IPS-20b (cell line): ENCODE measurements around the gene GEN1.

Experiments used
- H3K27ac ChIP-seq: one replicate; pipeline ENCODE4 v1.5.1; 2013; ENCODE audit warnings: low read length
- H3K27me3 ChIP-seq: 2 replicates; pipeline ENCODE4 v1.6.1; 2013; ENCODE audit warnings: mild to moderate bottlenecking, low read length, inconsistent platforms; ENCODE audit not compliant: insufficient read depth
- H3K36me3 ChIP-seq: 2 replicates; pipeline ENCODE4 v1.6.1; 2013; ENCODE audit warnings: low read depth, mild to moderate bottlenecking, inconsistent platforms, low read length, moderate library complexity; ENCODE audit not compliant: insufficient read depth
- H3K4me1 ChIP-seq: 2 replicates; pipeline ENCODE4 v1.6.1; 2013; ENCODE audit warnings: mild to moderate bottlenecking, control low read depth, inconsistent platforms, low read length, moderate library complexity; ENCODE audit not compliant: insufficient read depth
- H3K4me3 ChIP-seq: 2 replicates; pipeline ENCODE4 v1.5.1; 2013; ENCODE audit warnings: mild to moderate bottlenecking, low read length, inconsistent platforms
- H3K9ac ChIP-seq: 2 replicates; pipeline ENCODE4 v1.6.1; 2013; ENCODE audit warnings: low read depth, mild to moderate bottlenecking, inconsistent platforms, low read length, moderate library complexity
- H3K9me3 ChIP-seq: 2 replicates; pipeline ENCODE4 v1.6.1; 2013; ENCODE audit warnings: mild to moderate bottlenecking, low read depth, low read length, inconsistent platforms; ENCODE audit not compliant: insufficient read depth

Gene GEN1

DNA sequence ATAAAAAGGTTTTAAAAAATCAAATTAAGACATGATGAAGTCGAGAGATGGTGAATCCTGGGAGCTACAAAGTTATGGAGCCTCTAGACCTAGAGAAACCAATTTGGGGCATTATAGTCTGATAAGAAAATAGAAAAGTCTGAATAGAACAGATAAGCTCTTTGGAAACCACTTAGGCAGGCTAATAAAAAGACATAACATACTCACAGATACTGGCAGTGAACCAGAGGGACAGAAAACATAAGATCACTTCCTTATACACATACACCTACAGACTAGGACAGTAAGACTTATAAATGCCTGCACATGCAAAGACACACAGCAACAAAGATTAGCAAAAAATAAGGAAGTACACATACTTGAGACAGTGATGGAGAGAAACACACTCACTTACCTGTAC is 20.3 kb upstream of the GEN1 start:
- H3K27me3 ChIP-seq: no peaks in the 10 kb centered on the region
- no peak overlapping the region for H3K27ac ChIP-seq
- H3K4me3 ChIP-seq: no peak overlapping the region
- peaks cover 94% of the 10 kb centered on the region for H3K36me3 ChIP-seq
- no peak overlapping the region for H3K9ac ChIP-seq
- H3K4me1 ChIP-seq: peaks cover 7% of the 10 kb centered on the region; the same call in 1 of the 2 replicates
- H3K9me3 ChIP-seq: no peaks in the 10 kb centered on the region

DNA sequence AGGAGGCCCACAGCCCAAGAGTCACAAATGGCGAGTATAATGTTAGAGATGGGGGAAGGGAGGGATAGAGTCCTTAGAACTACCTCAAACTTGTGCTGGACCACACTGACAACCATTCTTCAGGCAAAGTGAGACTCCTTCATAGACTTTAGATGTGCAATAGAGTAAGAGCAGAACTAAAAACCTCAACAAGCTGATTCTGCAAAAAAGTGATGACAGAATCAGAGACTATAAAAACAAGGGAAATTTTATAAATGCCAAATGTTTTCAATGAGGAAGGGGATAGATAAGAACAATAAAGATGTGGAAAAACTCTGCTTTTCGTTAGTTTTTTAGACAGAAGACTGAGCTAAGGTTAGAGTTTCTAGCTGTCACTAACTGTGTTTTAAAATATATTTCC is 18.1 kb upstream of the GEN1 start:
- Histone ChIP-seq H3K27ac (no peak overlapping the region), H3K9ac (no peak overlapping the region), H3K27me3 (no peaks in the 10 kb centered on the region), H3K4me3 (no peak overlapping the region), H3K36me3 (peaks cover 98% of the 10 kb centered on the region), H3K4me1 (no peaks in the 10 kb centered on the region), H3K9me3 (no peaks in the 10 kb centered on the region)

DNA sequence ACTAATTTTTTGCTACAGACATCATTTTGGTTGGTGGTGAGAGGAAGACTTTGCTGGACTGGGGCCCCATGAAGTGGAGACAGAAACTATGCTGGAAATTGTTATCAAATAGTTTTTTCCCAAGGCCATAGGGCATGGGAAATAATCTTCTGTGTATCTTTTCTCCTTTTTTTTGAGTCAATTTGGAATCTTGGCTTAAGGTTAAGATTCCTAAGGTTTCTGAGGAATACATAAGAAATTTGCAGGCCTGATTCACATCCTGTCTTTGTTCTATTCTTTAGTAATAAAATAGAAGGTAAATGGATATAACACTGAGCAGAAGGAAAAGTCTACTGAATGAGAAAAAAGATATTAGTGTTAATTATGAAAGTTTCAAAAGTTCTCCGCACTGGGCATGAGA is 16.9 kb upstream of the GEN1 start:
- H3K9ac ChIP-seq: no peak overlapping the region
- peaks cover 98% of the 10 kb centered on the region for H3K36me3 ChIP-seq
- H3K4me1 ChIP-seq: no peaks in the 10 kb centered on the region
- H3K4me3 ChIP-seq: no peak overlapping the region
- no peaks in the 10 kb centered on the region for H3K9me3 ChIP-seq
- no peak overlapping the region for H3K27ac ChIP-seq
- no peaks in the 10 kb centered on the region for H3K27me3 ChIP-seq

DNA sequence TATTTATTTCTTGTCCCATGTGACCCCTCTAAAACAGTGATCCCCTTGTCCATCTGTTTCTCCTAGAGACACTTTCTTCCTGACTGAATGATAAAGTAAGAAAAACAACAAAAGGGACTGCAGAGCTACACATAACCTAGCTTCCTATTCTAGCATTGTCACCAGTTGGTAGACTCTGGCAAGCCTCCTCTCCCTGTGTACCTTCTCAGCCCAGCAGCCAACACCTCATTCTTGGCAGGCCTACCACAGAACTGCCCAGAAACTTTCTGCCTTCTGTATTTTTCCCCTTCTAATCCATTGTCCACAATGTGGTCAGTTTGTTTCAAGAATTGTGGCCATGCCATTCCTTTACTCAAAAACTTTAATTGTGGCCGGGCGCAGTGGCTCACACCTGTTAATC is 13.7 kb upstream of the GEN1 start:
- no peak overlapping the region for H3K9ac ChIP-seq
- no peak overlapping the region for H3K27ac ChIP-seq
- H3K4me3 ChIP-seq: no peak overlapping the region
- H3K27me3 ChIP-seq: no peaks in the 10 kb centered on the region
- peaks cover 88% of the 10 kb centered on the region for H3K36me3 ChIP-seq
- H3K9me3 ChIP-seq: no peaks in the 10 kb centered on the region
- no peaks in the 10 kb centered on the region for H3K4me1 ChIP-seq

DNA sequence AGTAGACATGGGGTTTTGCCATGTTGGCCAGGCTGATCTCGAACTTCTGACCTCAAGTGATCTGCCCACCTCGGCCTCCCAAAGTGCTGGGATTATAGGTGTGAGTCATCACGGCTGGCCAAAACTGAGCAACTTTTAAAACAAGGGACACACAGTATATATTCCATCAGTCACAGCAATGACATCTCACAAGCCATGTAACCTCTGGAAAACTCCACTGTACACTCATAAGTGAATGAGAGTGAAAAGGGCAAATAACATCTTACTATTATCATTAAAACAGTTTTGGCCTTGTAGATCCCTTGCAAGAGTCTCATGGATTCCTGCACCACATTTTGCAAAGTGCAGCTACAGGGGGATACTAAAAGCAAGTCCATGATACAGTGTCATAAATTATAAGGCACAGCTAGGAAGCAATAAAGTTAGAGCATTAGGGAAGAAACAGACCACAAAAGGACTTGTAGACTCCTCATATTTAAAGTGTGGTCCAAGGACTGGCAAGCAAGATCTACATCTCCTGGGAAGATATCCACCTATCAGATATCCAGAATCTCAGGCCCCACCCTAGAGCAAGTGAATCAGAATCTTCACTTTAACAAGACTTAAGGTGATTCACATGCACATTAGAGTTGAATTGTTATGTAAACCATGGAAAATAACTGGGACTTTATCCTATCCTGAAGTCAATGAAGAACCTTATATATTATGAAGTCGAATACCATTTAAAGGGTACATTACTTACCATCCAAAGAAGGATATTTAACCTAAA is 6.1 kb upstream of the GEN1 start:
- H3K27ac ChIP-seq: peak overlapping the region; percentile 23
- peak overlapping the region; percentile 24; the same call in 1 of the 2 replicates for H3K9ac ChIP-seq

DNA sequence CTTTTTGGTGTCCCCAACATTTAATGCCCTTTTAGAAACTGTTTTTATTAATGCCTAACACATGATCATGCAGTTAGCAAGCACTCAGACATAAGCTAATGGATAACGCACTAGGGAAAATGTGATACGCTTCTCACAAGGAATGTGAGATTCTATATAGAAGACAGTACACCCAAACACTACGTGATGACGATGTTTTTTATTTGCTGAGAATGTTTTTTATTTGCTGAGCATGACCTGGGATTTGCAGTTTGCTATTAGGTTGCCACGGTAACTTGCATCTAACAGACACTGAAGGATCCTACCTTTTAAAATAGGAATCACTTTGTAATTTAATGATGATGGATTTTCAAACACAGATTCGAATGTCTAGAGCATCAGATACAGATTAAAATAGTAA is 5.2 kb upstream of the GEN1 start:
- H3K36me3 ChIP-seq: peaks cover 27% of the 10 kb centered on the region
- H3K9ac ChIP-seq: peak overlapping the region; percentile 8; the same call in 1 of the 2 replicates
- H3K27ac ChIP-seq: peak overlapping the region; percentile 27
- H3K4me3 ChIP-seq: peak overlapping the region; percentile 4; the same call in 1 of the 2 replicates
- no peaks in the 10 kb centered on the region for H3K9me3 ChIP-seq
- no peaks in the 10 kb centered on the region for H3K27me3 ChIP-seq
- H3K4me1 ChIP-seq: peaks cover 15% of the 10 kb centered on the region

More for the DNA sequence above, 6.1 kb upstream of the GEN1 start:
- Histone ChIP-seq H3K4me3 (peak overlapping the region; percentile 24), H3K27me3 (no peaks in the 10 kb centered on the region), H3K36me3 (peaks cover 31% of the 10 kb centered on the region), H3K9me3 (no peaks in the 10 kb centered on the region), H3K4me1 (peaks cover 15% of the 10 kb centered on the region)

DNA sequence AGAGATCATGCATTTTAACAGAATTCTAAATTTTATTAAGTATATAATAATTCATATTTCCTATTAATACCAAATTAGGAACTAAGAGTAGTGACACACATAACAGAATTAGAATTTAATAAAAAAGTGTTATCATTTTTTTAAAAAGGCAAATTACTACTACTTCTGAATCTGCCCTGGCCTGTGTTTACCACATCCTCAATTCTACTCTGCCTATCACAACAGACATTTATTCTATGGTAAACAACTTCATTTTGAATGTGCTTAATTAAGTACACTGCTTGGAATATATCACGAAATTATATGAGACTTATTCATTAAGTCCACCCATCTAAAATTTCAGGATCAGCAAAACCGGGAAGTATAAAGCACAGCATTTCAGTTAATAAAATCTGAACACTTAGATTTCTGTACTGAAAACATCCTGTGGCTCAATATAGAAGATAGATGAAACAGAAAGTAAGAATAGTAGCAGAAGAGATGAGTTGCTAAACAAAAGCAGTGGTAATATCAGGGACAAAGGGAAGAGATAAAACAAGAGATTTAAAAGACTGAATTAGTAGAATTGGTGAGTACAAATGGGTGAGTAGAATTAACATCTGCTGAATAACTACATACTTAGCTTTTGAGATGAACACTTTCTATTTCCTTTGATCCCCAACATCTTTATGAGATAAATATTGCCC is 4.0 kb upstream of the GEN1 start:
- H3K4me3 ChIP-seq: no peak overlapping the region
- H3K36me3 ChIP-seq: peaks cover 16% of the 10 kb centered on the region
- no peak overlapping the region for H3K9ac ChIP-seq
- no peaks in the 10 kb centered on the region for H3K9me3 ChIP-seq
- peaks cover 15% of the 10 kb centered on the region for H3K4me1 ChIP-seq
- no peaks in the 10 kb centered on the region for H3K27me3 ChIP-seq
- no peak overlapping the region for H3K27ac ChIP-seq

DNA sequence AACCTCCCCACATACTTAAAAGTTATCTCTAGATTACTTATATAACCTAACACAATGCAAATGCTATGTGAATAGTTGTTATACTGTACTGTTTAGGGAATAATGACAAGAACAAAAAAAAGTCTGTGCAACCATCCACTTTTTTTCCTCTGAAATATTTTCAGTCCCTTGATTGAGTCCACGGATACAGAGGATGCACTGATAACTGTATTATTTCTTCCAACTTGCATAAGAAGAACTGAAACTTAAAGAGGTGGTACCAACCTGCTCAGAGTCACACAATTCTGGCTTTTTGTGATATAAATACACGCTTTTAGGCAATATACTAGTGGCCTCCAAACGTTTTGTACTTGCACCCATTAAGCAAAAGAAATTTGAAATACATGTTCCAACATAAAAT is 1.7 kb upstream of the GEN1 start:
- H3K36me3 ChIP-seq: no peaks in the 10 kb centered on the region
- no peaks in the 10 kb centered on the region for H3K9me3 ChIP-seq
- H3K27ac ChIP-seq: no peak overlapping the region
- no peaks in the 10 kb centered on the region for H3K27me3 ChIP-seq
- H3K9ac ChIP-seq: peak overlapping the region; percentile 95
- peaks cover 24% of the 10 kb centered on the region for H3K4me1 ChIP-seq
- H3K4me3 ChIP-seq: peak overlapping the region; percentile 98

DNA sequence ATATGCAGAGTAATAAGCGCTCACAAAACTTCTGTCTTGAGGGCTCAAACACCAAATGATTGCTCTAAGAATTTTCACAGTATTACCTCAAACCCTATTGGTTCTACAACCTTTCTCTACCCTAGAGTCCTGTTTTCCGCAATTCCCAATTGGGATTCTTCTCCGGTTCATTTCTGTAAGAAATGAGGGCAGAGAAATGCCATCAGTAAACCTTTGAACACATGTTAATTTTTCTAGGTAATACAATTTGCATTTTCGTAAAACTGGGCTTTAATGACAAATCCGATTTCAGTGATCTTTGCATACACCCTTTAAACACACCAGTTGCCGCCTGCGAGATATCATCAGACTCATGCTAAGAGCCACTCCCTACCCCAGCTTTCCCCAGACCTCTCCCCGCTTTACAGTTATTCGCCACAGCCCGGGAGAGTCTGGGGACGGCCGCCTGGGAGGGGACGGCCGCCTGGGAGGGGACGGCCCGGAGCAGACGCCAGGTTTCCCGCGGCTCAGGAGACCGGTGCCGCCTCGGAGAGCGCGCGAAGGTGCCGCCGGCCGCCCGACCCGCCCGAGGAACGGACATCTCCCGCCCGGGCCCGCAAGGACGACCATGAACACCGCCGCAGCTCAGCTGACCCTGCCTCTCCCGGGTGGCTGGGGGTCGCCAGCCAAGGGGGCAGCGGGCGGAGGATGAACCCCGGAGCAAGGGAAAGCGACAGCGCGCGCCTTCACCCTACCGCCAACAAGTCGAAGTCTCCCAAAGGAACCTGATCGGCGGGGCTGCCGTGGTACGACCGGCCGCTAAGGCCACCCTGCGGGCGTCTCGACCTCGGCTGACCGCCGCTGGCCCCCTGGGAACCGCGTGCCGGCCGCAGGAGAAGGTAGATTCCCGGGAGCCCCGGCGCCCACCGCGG is 791 bp upstream of the GEN1 start:
- H3K9me3 ChIP-seq: no peaks in the 10 kb centered on the region
- H3K4me1 ChIP-seq: peaks cover 21% of the 10 kb centered on the region
- H3K36me3 ChIP-seq: no peaks in the 10 kb centered on the region
- H3K27me3 ChIP-seq: no peaks in the 10 kb centered on the region
- H3K9ac ChIP-seq: peak overlapping the region; percentile 95
- H3K4me3 ChIP-seq: peak overlapping the region; percentile 98
- H3K27ac ChIP-seq: peak overlapping the region; percentile 45

DNA sequence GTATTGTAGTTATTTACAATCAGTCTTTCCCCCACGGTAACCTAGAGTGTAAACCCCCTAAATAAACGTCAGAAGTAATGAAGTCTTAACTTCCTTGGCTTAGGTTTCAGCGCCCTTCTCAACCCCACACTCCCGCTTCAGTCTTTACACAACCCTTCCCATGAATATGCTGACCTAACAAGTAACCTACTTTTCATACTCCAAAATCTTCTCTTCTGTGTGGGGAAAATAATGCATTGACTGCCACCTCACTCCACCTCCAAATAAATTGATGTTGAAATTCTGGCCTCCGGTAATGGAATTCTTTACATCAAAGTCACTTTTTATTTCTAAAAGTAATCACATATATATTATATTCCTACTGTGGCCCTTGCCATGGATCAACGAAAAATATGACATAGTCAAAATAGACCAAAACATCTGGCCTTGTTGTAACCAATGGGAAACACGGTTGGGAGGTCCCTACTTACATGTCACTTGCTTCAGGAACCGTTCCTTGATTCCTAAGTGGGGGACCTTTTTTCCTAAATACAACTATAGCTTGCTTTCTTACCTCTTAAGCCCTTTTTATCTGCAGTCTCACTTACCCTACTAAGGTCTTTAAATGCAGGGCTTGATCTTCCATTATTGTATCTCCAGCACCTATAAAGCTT is 961 bp downstream of the GEN1 start:
- H3K4me1 ChIP-seq: peaks cover 15% of the 10 kb centered on the region; the same call in 1 of the 2 replicates
- peak overlapping the region; percentile 98 for H3K4me3 ChIP-seq
- H3K9ac ChIP-seq: peak overlapping the region; percentile 95
- H3K27me3 ChIP-seq: no peaks in the 10 kb centered on the region
- no peaks in the 10 kb centered on the region for H3K36me3 ChIP-seq
- no peaks in the 10 kb centered on the region for H3K9me3 ChIP-seq
- no peak overlapping the region for H3K27ac ChIP-seq

DNA sequence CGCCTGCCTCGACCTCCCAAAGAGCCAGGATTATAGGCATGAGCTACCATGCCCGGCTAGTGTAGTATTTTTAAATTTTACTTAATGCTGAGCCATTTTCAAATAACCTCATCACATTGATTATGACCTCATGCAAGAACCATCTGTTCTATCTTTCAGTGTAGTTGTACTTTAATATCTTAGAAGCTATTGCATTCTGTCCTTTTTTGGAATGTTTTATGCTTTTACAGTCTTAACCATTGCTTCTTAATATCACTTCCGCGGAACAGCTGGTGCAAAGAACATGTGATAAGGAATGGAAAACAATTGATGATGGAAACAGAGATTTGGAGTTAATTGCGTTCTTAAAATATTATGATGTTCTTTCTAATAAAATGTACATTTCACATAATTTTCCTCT is 2.7 kb downstream of the GEN1 start:
- Histone ChIP-seq H3K9ac (no peak overlapping the region), H3K9me3 (no peaks in the 10 kb centered on the region), H3K27ac (no peak overlapping the region), H3K27me3 (no peaks in the 10 kb centered on the region), H3K4me1 (peaks cover 15% of the 10 kb centered on the region; the same call in 1 of the 2 replicates), H3K4me3 (no peak overlapping the region), H3K36me3 (peaks cover 8% of the 10 kb centered on the region)
